Omental fat pad (tissue), 4 donors: ENCODE measurements around the gene BTBD6. TPM values are rescaled to one million over a fixed set of nuclear protein-coding genes. Genes with fewer than 3 reads are reported as not detected.

Experiments
- ATAC-seq: fragments of 150-250 bp; one replicate; pipeline ENCODE4 v1.9.1; 2016; ENCODE audit warnings: mild to moderate bottlenecking, moderate library complexity; ENCODE audit not compliant: low FRiP score
- DNase-seq: peaks from one replicate; pipeline ENCODE4 v3.0.0-alpha.2; 2019; ENCODE audit warnings: low spot score
- total RNA-seq, 4 donors: library from RNA; depleted of rRNA; stranded (reverse); fragments of >200 nt; gene quantifications; one replicate each; pipeline ENCODE4 v1.1.0, GENCODE V29; 2016
- TF ChIP-seq, protein P1 (sequence below), 3 donors: fragments of 450-650 bp; IDR thresholded peaks; one replicate each; pipeline ENCODE4 v1.5.1; 2016 to 2017; ENCODE audit warnings: antibody characterized with exemption in 3 of 3, mild to moderate bottlenecking in 3 of 3, moderate library complexity in 2 of 3

BTBD6 gene
- total RNA-seq, 4 donors from 2014 or later: 63.9 to 95.4 (median 67.9) TPM

DNA sequence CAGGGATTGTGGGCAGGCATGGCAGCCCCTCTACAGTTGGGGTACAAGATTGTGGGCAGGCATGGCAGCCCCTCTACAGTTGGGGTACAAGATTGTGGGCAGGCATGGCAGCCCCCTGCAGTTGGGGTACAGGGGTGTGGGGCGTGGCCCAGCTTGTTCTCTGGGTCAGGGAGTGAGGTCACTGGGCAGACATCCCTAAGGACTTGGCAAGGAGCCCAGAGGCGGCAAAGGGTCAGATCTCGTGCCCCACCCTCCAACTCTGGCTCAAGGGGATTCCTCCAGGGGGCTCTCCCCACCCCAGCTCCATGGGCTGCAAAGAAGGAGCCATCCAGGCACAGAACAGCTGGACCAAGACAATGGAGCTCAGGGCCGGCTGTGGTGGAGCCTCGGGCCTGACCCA lies 41.5 kb upstream of the BTBD6 start:
- TF ChIP-seq, protein P1, sequence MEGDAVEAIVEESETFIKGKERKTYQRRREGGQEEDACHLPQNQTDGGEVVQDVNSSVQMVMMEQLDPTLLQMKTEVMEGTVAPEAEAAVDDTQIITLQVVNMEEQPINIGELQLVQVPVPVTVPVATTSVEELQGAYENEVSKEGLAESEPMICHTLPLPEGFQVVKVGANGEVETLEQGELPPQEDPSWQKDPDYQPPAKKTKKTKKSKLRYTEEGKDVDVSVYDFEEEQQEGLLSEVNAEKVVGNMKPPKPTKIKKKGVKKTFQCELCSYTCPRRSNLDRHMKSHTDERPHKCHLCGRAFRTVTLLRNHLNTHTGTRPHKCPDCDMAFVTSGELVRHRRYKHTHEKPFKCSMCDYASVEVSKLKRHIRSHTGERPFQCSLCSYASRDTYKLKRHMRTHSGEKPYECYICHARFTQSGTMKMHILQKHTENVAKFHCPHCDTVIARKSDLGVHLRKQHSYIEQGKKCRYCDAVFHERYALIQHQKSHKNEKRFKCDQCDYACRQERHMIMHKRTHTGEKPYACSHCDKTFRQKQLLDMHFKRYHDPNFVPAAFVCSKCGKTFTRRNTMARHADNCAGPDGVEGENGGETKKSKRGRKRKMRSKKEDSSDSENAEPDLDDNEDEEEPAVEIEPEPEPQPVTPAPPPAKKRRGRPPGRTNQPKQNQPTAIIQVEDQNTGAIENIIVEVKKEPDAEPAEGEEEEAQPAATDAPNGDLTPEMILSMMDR (IDR thresholded peaks at IDR 0.05): no peak
- ATAC-seq (no peak), DNase-seq (no peak)

DNA sequence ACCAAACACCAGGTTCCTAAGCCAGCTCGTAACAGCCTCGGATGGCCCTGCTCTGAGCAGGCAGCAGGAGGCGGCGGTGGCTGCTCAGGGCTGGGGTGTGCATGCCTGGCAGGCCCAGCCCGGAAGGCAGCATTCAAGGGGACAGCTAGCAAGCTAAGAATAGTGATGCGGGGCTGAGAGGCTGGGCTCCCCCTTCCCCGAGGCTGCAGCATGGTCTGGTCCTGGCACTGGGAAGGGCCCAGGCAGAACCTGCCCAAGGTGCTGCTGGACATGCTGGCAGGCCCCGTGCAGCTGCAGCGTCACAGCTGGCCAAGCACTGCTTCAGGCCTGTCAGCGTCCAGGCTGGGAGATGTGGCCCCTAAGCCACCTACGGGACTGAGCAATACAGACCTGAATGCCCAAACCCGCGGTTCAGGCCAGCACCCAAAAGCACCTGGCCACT lies 40.9 kb upstream of the BTBD6 start:
- DNase-seq: no peak
- ATAC-seq: no peak
- TF ChIP-seq, protein P1 (IDR thresholded peaks at IDR 0.05): no peak

DNA sequence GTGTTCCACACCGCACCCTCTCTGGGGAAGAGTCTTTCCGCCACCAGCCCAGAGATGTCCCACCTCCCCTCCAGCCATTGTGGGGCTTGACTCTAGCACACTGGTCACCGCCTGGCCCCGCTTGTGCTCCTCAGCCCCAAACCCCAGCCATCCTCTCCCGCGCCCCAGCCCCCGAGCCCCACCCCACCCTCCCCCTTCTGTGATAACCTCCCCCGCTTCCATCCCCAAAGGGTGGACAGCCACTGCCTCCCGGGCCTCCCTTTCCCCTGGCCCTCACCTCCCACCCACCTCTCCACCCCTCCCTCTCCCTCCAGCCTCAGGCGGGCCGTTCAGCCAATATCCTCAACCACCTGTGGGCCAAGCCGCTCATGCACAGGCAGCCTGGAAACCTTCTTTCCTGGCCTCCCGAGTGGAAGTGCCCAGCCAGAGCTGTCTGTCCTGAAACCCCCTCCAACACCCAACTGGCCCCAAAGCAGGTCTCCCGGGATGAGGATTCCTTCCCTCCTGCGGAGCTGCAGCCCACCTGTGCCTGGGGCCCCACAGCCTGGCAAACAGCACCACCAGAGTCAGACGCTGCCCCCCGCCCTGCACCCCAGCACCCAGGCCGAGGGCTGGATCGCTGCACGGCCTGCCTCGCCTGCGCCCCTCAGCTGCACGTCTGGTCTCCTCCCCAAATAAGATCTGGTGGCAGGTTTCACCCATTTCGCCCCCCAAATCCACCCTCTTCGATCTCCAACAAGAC lies 40.2 kb upstream of the BTBD6 start:
- DNase-seq (no peak), ATAC-seq (no peak)
- TF ChIP-seq, protein P1 (IDR thresholded peaks at IDR 0.05): no peak

DNA sequence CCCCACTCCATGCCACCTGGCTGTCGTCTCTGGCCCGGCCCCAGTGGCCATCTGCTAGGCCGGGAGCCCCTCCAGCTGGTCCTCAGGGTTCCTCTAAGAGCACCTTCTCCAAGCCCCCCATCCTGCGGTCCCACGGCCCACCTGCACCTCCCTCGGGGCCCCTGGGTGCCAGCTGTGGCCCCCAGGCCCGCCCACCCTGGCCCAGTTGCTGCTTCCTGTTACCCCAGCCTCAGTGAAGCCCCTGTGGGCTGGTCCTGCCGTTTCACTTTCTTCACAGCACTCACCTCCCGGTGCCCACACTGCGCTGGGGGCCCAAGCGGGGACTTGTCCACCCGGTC lies 39.6 kb upstream of the BTBD6 start:
- TF ChIP-seq, protein P1 (IDR thresholded peaks at IDR 0.05): no peak
- ATAC-seq (no peak), DNase-seq (no peak)

DNA sequence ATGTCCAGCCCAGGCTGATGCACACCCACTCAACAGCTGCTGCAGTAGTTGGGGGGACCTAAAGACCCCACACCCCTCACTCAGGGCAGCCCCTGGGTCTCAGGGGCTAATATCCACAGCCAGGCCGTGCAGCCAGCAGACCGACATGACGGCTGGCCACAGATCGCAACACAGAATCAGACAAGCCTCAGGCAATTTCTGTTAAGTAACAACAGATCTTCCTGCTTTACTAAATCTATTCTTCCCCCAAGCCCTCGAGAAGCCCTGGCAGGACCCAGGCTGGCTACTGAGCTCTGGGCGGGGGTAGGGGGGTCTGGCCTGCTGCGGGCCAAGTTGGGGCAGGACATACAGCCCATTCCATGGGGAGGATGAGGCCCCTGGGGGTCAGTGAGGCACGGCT lies 39.2 kb upstream of the BTBD6 start:
- DNase-seq (no peak), ATAC-seq (no peak)
- TF ChIP-seq, protein P1 (IDR thresholded peaks at IDR 0.05): no peak

DNA sequence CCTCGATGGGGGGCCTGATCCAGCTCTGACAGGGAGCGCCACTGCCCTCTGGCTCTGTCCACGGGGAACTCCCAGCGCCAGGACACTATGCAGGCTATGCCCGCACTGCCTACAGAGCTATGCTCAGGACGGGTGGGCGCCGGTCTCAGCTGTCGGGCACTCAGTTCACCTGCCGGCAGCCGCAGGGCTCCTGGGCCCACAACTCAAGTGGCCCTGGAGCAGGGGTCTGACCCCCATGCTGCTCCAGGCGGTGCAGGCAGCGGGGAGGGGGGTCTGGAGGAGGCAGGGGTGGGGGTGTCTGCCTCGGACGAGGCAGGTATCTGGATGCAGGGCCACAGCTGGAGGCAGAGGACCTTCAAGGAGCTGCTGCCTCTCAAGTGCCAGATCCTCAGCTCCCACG lies 38.7 kb upstream of the BTBD6 start:
- ATAC-seq (no peak), DNase-seq (no peak)
- TF ChIP-seq, protein P1 (IDR thresholded peaks at IDR 0.05): no peak

DNA sequence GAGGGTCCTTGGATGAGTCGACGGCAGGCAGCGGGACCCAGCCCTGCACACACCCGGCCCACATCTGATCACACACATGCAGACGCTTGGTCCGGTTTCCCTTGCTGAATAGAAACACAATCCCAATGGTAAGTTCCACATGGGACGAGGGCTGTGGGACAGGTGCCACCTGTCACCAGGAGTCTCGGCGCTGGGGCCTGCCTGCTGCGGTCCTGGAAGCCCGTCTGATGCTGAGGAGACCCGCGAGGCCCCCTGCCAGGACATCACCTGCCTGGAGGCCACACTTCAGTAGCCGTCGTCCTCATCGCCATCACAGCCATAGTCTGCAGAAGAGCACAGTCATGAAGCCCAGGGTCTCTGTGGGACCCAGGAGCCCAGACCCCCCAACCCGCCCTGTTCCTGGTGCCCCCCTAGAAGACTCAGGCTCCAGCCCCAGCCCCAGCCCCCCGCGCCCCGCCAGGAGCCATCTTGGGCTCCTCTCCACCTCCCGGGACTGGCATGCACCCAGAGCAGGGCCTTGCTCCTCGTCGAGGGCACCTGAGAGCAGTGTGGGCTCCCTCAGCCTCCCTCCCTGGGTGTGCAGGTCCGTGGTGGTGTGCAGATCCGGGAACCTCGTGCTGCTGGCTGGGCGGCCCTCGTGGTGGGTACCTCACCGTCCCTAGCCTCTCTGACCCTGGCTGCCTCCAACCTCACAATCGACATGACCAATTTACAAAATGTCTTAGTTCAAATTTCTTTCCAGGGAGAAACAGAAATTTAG lies 37.9 kb upstream of the BTBD6 start:
- DNase-seq (no peak), ATAC-seq (no peak)
- TF ChIP-seq, protein P1 (IDR thresholded peaks at IDR 0.05): no peak
